ENCODE measurements around the gene B4GALNT3.

Gene B4GALNT3

DNA sequence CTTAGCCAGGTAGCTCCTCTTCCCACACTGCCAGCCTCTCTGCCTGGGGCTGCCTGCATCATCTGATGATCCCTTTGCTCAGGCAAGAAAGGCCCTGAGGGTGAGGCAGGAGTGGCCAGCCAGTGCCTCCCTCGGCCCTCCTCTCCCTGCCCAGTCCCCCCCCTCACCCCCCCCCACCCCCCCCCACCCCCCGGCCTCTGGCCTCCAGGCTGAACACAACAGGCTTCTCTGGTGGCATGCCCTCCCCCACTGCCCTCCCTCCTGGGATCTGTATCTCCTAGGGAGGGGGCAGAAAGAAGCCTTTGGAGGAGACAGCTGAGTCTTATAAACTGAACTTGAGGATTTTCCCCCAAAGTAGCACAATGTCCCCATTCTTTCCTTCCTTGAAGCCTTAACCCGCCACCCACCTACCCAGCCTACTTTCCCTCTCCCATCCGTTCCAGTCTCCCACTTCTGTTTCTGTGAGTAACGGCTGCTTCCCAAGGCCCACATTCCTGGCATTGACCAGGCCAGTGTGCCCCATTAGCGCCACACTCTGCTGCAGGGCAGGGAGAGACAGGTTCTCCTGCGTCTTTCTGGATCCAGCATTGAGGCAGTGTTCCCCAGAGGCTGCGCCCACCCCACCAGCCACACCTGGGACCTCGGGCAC is 82.1 kb downstream of the B4GALNT3 start:
- no peak for DNase-seq

GRCh38 chr12:542395-543113 is 82.8 kb downstream of the B4GALNT3 start:
- no peak for DNase-seq

GRCh38 chr12:543114-543451 is 83.3 kb downstream of the B4GALNT3 start:
- DNase-seq = no peak

GRCh38 chr12:544142-544541 is 84.4 kb downstream of the B4GALNT3 start:
- DNase-seq = no peak

GRCh38 chr12:544941-545635 is 85.3 kb downstream of the B4GALNT3 start:
- no peak for DNase-seq

- DNase-seq = no peak
Measured at GRCh38 chr12:545835-546234, 86.1 kb downstream of the B4GALNT3 start.

DNA sequence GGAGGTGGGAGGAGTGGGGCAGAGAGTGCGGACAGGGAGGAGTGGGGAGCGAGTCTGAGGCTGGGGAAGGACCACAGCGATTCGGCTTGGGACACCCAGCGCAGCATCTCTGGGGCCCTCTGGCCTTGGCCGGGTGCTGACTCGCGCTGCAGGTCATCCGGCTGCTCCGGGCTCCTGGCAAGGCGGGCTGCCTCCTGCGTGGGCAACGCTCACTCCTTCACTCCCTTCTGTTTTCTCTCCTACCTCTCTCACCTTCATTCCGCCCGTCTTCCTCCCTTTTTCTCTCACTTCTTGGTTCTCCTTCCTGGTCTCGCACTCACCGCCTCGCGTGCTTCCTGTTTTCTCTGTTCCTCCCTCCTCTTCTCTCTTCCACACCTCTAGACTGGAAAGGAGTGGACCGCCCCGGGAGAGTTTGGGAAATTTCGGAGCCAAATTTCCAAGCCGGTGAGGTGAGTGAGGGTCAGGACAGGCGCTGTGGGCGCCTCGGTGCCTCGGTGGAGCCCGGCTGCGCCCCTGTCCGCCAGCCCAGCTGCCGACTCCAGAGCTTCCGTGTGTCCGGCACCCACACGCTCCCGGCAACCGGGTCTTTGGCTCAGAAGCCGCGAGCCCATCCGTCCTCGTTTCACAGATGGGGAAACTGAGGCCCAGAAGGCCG is 86.7 kb downstream of the B4GALNT3 start:
- no peak for DNase-seq

DNA sequence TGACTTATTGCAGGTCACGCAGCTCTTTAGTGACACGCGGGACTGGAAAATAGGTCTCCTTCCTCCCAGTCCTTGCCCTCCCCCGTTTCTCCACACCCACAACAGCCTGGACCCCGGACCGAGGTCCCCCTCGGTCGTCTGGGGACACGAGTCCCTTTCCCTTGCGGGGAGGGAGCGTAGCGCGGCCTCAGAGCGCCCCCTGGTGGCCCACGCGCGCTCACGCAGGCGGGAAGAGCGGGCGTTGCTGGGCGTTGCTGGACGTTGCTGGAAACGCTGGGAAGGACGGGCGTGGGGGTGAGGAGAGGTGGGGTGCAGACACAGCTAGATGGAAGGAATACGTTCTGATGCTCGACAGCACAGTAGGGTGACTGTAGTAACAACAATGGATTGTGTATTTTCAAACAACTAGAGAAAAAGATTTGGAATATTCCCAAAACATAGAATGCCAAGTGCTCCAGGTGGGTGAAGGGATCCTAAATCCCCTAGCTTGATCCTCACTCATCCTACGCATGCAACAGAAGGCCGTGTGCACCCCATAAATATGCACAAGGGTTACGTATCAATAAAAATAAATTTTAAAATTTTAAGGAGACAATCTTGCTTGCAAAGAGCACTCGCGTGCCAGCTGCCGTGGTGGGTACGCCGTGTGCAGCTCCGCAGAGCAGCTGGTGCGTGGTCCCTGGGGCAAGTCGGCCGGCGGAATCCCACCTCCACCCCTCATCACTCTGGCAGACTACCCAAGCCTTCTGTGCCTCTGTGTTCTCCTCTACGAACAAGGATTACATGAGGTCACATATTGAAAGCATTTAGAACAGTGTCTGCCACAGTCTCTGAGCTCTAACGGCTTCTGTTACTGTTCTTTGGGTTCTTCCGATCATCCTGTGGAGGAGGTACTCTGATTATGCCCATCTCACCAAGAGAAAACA is 87.4 kb downstream of the B4GALNT3 start:
- DNase-seq = peak; percentile 74

- no peak for DNase-seq
Measured at GRCh38 chr12:547883-548470, 88.2 kb downstream of the B4GALNT3 start.

GRCh38 chr12:549476-550082 is 89.8 kb downstream of the B4GALNT3 start:
- DNase-seq = no peak

DNA sequence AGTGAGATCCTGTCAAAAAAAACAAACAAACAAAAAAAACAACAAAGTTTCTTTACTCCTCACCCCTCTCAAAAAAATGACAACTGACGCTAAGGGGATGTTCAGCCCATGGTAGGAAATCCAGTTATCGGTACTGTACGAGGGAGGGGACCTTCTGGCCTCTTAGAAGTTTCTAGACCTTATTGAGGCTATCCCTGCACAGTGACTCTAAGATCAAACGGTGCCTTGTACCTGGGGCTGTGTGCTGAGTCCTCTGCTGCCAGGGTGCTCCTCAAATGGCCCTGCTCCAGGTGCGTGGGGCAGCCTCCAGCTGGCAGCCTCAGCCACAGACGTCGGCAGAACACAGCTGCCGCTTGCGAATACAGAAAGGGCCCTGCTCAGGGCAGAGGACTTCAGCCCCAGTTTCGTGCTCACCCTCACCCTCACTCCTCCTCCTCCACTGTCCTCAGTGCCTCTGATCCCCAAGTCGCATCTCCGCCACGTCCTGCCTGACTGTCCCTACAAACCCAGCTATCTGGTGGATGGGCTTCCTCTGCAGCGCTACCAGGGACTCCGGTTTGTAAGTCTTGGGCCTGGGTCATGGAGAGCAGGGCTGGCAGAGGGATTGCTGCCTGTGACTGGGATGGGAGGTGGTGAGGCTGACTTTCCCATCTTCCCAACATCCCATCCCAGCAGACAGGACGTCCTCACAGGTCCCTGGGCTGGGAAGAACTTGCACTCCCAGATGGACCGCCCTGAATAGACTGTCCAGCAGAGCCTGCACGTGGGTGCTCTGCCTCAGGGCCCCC is 90.9 kb downstream of the B4GALNT3 start:
- peak; percentile 68 for DNase-seq

DNA sequence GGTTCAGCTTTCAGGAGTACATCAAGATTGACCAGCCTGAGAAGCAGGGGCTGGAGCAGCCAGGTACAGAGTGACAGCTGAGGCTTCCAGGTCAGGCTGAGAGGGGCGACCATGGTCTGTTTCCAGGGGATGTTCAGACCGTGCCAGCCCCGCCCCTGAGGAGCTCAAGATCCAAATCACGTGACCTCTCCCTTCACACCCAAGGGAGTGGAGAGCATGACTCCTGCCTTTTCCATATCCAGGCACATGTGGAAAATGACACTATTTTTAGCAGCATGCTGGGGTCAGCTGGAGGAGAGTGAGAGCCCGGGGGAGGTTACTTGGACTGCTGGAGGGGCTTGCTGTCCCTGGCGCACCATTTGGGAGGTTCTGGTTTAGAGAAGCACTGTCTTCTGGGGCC is 92.7 kb downstream of the B4GALNT3 start:
- DNase-seq = no peak

- DNase-seq = no peak
Measured at GRCh38 chr12:553216-554000, 93.7 kb downstream of the B4GALNT3 start.

GRCh38 chr12:554001-554285 is 94.2 kb downstream of the B4GALNT3 start:
- no peak for DNase-seq

DNA sequence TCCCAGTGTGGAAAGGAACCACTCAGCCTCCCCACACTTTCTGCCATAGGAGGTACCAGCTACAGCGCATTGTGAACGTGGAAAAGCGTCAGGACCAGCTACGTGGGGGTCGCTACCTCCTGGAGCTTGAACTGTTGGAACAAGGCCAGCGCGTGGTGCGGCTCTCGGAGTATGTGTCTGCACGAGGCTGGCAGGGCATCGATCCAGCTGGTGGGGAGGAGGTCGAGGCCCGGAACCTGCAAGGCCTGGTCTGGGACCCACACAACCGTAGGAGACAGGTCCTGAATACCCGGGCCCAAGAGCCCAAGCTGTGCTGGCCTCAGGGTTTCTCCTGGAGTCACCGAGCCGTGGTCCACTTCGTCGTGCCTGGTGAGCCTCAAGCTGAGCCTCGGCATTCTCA is 96.8 kb downstream of the B4GALNT3 start:
- no peak for DNase-seq

GRCh38 chr12:558580-558979 is 98.8 kb downstream of the B4GALNT3 start:
- no peak for DNase-seq

DNA sequence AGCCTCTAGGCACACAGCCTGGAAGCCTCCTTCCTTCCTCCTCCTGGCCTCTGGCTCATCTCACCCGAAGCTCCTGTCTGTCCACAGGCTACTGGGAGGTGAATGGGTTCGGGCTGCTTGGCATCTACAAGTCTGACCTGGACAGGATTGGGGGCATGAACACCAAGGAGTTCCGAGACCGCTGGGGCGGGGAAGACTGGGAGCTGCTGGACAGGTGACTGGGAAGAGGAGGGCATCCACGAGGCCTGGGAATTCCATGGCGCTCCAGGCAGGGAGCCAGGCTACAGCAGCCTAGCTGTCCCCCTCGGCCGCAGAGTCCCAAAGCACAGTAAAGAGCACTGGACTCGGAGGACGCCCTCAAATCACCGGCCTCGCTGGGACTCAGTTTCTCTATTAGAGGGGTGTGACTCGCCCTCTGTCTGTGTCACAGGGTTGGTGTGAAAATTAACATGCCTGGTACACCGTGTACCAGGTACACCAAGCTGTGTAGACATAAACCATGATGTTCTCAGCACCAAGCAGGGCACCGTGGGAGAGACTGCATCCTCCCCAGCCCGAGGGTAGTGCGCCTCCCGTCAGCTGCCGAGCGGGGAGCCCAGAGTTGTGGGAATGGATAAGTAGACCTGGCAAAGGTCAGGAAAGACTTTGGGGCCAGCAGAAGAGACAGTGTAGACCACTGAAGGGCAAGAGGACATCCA is 99.6 kb downstream of the B4GALNT3 start:
- DNase-seq = no peak

DNA sequence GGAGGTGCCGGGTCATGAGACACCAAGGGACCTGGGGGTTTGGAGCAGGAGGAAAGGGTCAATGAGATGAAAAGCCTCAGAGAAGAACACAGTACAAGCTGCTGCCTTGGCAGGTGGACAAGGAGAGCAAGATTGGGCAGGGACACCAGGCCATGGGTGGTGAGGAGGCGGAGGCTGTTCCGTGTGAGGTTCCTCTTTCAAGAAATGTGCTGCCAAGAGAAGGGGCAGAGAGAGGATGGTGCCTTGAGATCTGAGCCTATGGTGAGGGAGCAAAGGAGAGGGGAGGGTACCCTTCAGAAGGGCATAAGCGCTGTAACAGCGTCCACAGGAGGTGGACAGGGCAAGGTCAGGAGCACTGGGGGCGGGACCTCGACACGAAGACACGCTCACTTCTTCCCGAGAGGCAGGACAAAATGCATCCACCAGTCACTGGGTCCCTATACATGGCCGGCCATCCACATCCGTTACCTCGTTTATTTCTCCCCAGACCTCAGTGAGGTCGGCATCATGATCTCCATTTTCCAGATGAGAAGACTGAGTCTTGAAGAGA is 100.2 kb downstream of the B4GALNT3 start:
- DNase-seq = peak; percentile 39

- peak; percentile 73 for DNase-seq
Measured at GRCh38 chr12:560691-561390, 101.1 kb downstream of the B4GALNT3 start.
